Measurements from ENCODE around the gene ST3GAL5.

The ST3GAL5 gene

GRCh38 chr2:85864654-85865053 is 24.1 kb downstream of the ST3GAL5 start:
- TF ChIP-seq CTCF (conservative IDR thresholded peaks at IDR 0.05; ENCODE audit: low read length), result no peak
- no peak for DNase-seq (ENCODE audit: low read depth)
- no peak overlapping the region for H3K4me3 ChIP-seq (ENCODE audit: low read length)

- no peak for TF ChIP-seq CTCF (conservative IDR thresholded peaks at IDR 0.05; ENCODE audit: low read length)
- H3K4me3 ChIP-seq (ENCODE audit: low read length), result no peak overlapping the region
- no peak for DNase-seq (ENCODE audit: low read depth)
These were observed 26.4 kb downstream of the ST3GAL5 start for GRCh38 chr2:85862426-85862825.

GRCh38 chr2:85861650-85862049 is 27.1 kb downstream of the ST3GAL5 start:
- no peak for DNase-seq (ENCODE audit: low read depth)
- TF ChIP-seq CTCF (conservative IDR thresholded peaks at IDR 0.05; ENCODE audit: low read length), result no peak
- H3K4me3 ChIP-seq (ENCODE audit: low read length), result no peak overlapping the region

GRCh38 chr2:85861180-85861579 is 27.6 kb downstream of the ST3GAL5 start:
- DNase-seq (ENCODE audit: low read depth), result no peak
- no peak overlapping the region for H3K4me3 ChIP-seq (ENCODE audit: low read length)
- TF ChIP-seq CTCF (conservative IDR thresholded peaks at IDR 0.05; ENCODE audit: low read length), result no peak

- no peak for DNase-seq (ENCODE audit: low read depth)
- no peak for TF ChIP-seq CTCF (conservative IDR thresholded peaks at IDR 0.05; ENCODE audit: low read length)
- H3K4me3 ChIP-seq (ENCODE audit: low read length), result no peak overlapping the region
These were observed 29.9 kb downstream of the ST3GAL5 start for GRCh38 chr2:85858841-85859240.

- TF ChIP-seq CTCF (conservative IDR thresholded peaks at IDR 0.05; ENCODE audit: low read length), result no peak
- DNase-seq (ENCODE audit: low read depth), result no peak
- no peak overlapping the region for H3K4me3 ChIP-seq (ENCODE audit: low read length)
These were observed 33.9 kb downstream of the ST3GAL5 start for GRCh38 chr2:85854897-85855296.

GRCh38 chr2:85854166-85854509 is 34.7 kb downstream of the ST3GAL5 start:
- no peak for DNase-seq (ENCODE audit: low read depth)
- TF ChIP-seq CTCF (conservative IDR thresholded peaks at IDR 0.05; ENCODE audit: low read length), result no peak
- H3K4me3 ChIP-seq (ENCODE audit: low read length), result no peak overlapping the region

All from AG10803 (cell line).